IgD-negative memory B cell (primary cell): ENCODE measurements around the gene CDK11B. TPM values are rescaled to one million over a fixed set of nuclear protein-coding genes. Genes with fewer than 3 reads are reported as not detected.
"Not testable (repeated sequence)": the region's sequence is repeated elsewhere in the genome, so short reads cannot be mapped to it uniquely, and the experiment has no call there.

Source experiments
- H3K27ac Mint-ChIP-seq, 3 donors: one replicate each; pipeline ENCODE4 v1.8.0; 2020 to 2022; ENCODE audit warnings: mild to moderate bottlenecking in 3 of 3, mixed read lengths in 3 of 3, moderate library complexity in 1 of 3
- H3K27me3 Mint-ChIP-seq: one replicate; pipeline ENCODE4 v1.8.0; 2021; ENCODE audit warnings: mixed read lengths
- H3K36me3 Mint-ChIP-seq: one replicate; pipeline ENCODE4 v1.8.0; 2020; ENCODE audit warnings: mild to moderate bottlenecking, mixed read lengths
- H3K4me1 Mint-ChIP-seq, 3 donors: one replicate each; pipeline ENCODE4 v1.8.0; 2020 to 2022; ENCODE audit warnings: mixed read lengths in 3 of 3, mild to moderate bottlenecking in 1 of 3
- H3K4me3 Mint-ChIP-seq, 4 donors: one replicate each; pipeline ENCODE4 v1.8.0; 2020 to 2022; ENCODE audit warnings: mild to moderate bottlenecking in 4 of 4, mixed read lengths in 4 of 4, moderate library complexity in 3 of 4
- H3K9me3 Mint-ChIP-seq, 3 donors: one replicate each; pipeline ENCODE4 v1.8.0; 2020 to 2021; ENCODE audit warnings: mixed read lengths in 3 of 3, mild to moderate bottlenecking in 1 of 3
- polyA plus RNA-seq: library from polyadenylated mRNA; unstranded; fragments of 300-500 nt; fragmentation: Illumina TruSeq; gene quantifications from one replicate; pipeline ENCODE4 v1.2.3, GENCODE V29; 2021

The CDK11B gene
- polyA plus RNA-seq: 19.9 TPM

- H3K4me1 Mint-ChIP-seq, H3K9me3 Mint-ChIP-seq, H3K27me3 Mint-ChIP-seq, H3K36me3 Mint-ChIP-seq: not testable (repeated sequence)
- H3K27ac Mint-ChIP-seq: peak within 1 kb of the TSS; percentile 96 to 100 (median 99)
- H3K4me3 Mint-ChIP-seq: peak within 1 kb of the TSS; percentile 94 to 99 (median 95)
These were observed at the start of gene CDK11B for GRCh38 chr1:1658583-1659549. TSS of gene CDK11B (minus strand) at chr1:1659004. CDS start at chr1:1657485, 1,519 bp downstream.

- not testable (repeated sequence) for H3K4me3 Mint-ChIP-seq
These were observed 49.1 kb upstream of the CDK11B start for GRCh38 chr1:1707897-1708296.

GRCh38 chr1:1707241-1707640, 48.4 kb upstream of the CDK11B start:
- not testable (repeated sequence) for H3K27me3 Mint-ChIP-seq, H3K9me3 Mint-ChIP-seq, H3K4me1 Mint-ChIP-seq, H3K4me3 Mint-ChIP-seq, H3K36me3 Mint-ChIP-seq, H3K27ac Mint-ChIP-seq

More at GRCh38 chr1:1707897-1708296, 49.1 kb upstream of the CDK11B start:
- not testable (repeated sequence) for H3K4me1 Mint-ChIP-seq, H3K36me3 Mint-ChIP-seq, H3K27me3 Mint-ChIP-seq, H3K27ac Mint-ChIP-seq, H3K9me3 Mint-ChIP-seq

- not testable (repeated sequence) for H3K27ac Mint-ChIP-seq, H3K4me3 Mint-ChIP-seq, H3K9me3 Mint-ChIP-seq, H3K27me3 Mint-ChIP-seq, H3K36me3 Mint-ChIP-seq, H3K4me1 Mint-ChIP-seq
These were observed 46.8 kb upstream of the CDK11B start for GRCh38 chr1:1705623-1706022.

- H3K36me3 Mint-ChIP-seq, H3K4me1 Mint-ChIP-seq, H3K27ac Mint-ChIP-seq, H3K4me3 Mint-ChIP-seq, H3K27me3 Mint-ChIP-seq, H3K9me3 Mint-ChIP-seq: not testable (repeated sequence)
These were observed 45.6 kb upstream of the CDK11B start for GRCh38 chr1:1704284-1704957.

- Mint-ChIP-seq H3K9me3 (no peaks in the 10 kb centered on the region), H3K4me3 (no peak overlapping the region), H3K36me3 (no peaks in the 10 kb centered on the region), H3K27me3 (peaks cover 2% of the 10 kb centered on the region), H3K4me1 (no peaks in the 10 kb centered on the region), H3K27ac (peak overlapping the region in 1 of 3 donors; percentile 23)
These were observed 45.0 kb upstream of the CDK11B start for GRCh38 chr1:1703796-1704195.

GRCh38 chr1:1702506-1702905, 43.7 kb upstream of the CDK11B start:
- H3K36me3 Mint-ChIP-seq, H3K4me3 Mint-ChIP-seq, H3K27me3 Mint-ChIP-seq, H3K9me3 Mint-ChIP-seq, H3K4me1 Mint-ChIP-seq, H3K27ac Mint-ChIP-seq: not testable (repeated sequence)

GRCh38 chr1:1700557-1700956, 41.8 kb upstream of the CDK11B start:
- H3K27me3 Mint-ChIP-seq, H3K9me3 Mint-ChIP-seq, H3K36me3 Mint-ChIP-seq, H3K27ac Mint-ChIP-seq, H3K4me1 Mint-ChIP-seq, H3K4me3 Mint-ChIP-seq: not testable (repeated sequence)

GRCh38 chr1:1700067-1700466, 41.3 kb upstream of the CDK11B start:
- not testable (repeated sequence) for H3K36me3 Mint-ChIP-seq, H3K9me3 Mint-ChIP-seq, H3K4me1 Mint-ChIP-seq, H3K27me3 Mint-ChIP-seq, H3K4me3 Mint-ChIP-seq, H3K27ac Mint-ChIP-seq

GRCh38 chr1:1699061-1699460, 40.3 kb upstream of the CDK11B start:
- H3K36me3 Mint-ChIP-seq, H3K4me1 Mint-ChIP-seq, H3K9me3 Mint-ChIP-seq, H3K27me3 Mint-ChIP-seq, H3K27ac Mint-ChIP-seq, H3K4me3 Mint-ChIP-seq: not testable (repeated sequence)

- H3K4me3 Mint-ChIP-seq, H3K9me3 Mint-ChIP-seq, H3K27me3 Mint-ChIP-seq, H3K36me3 Mint-ChIP-seq, H3K27ac Mint-ChIP-seq, H3K4me1 Mint-ChIP-seq: not testable (repeated sequence)
These were observed 38.8 kb upstream of the CDK11B start for GRCh38 chr1:1697358-1698183.

- not testable (repeated sequence) for H3K9me3 Mint-ChIP-seq, H3K36me3 Mint-ChIP-seq, H3K27me3 Mint-ChIP-seq, H3K4me1 Mint-ChIP-seq
- Mint-ChIP-seq H3K27ac (peak overlapping the region in 1 of 3 donors; percentile 42), H3K4me3 (peak overlapping the region in 1 of 4 donors; percentile 69)
These were observed 37.9 kb upstream of the CDK11B start for GRCh38 chr1:1696431-1697357.

- peak within 1 kb of the TSS; percentile 47 to 92 (median 91) for H3K27ac Mint-ChIP-seq
- not testable (repeated sequence) for H3K27me3 Mint-ChIP-seq, H3K4me1 Mint-ChIP-seq, H3K36me3 Mint-ChIP-seq, H3K9me3 Mint-ChIP-seq
- H3K4me3 Mint-ChIP-seq: peak within 1 kb of the TSS; percentile 81 to 89 (median 86)
These were observed 34.2 kb upstream of the CDK11B start, which contains the start of gene SLC35E2B for GRCh38 chr1:1692714-1693647. TSS of gene SLC35E2B (minus strand) at chr1:1692795. CDS start at chr1:1676699, 16,096 bp downstream.
